Breast epithelium (tissue), 4 donors: ENCODE data around the gene NEK8. TPM values are rescaled to one million over a fixed set of nuclear protein-coding genes. Genes with fewer than 3 reads are reported as not detected.

ENCODE experiments used
- DNase-seq, 2 donors: peaks; one replicate each; pipeline ENCODE4 v3.0.0-alpha.2; 2019; ENCODE audit warnings: low spot score in 2 of 2
- H3K27ac ChIP-seq, 2 donors: fragments of 200-600 bp; sonication (generic) in 1 of 2; one replicate each; pipeline ENCODE4 v1.5.1; 2016 to 2019; ENCODE audit warnings: mild to moderate bottlenecking in 1 of 2
- H3K27me3 ChIP-seq, 2 donors: fragments of 200-600 bp; sonication (generic) in 1 of 2; one replicate each; pipeline versions ENCODE4 v1.5.1 to v1.6.0; 2017 to 2019; ENCODE audit warnings: control low read depth in 1 of 2, mild to moderate bottlenecking in 1 of 2
- H3K36me3 ChIP-seq: fragments of 200-600 bp; one replicate; pipeline ENCODE4 v1.5.1; 2019
- H3K4me1 ChIP-seq, 2 donors: fragments of 200-600 bp; sonication (generic); one replicate each; pipeline ENCODE4 v1.5.1; 2016 to 2019; ENCODE audit warnings: control low read depth in 1 of 2
- H3K4me3 ChIP-seq, 3 donors: fragments of 200-600 bp; sonication (generic); 1 replicate in 2 of 3; 2 replicates in 1 of 3; pipeline ENCODE4 v1.5.1; 2016 to 2019; ENCODE audit warnings: mild to moderate bottlenecking in 3 of 3, moderate library complexity in 2 of 3
- H3K9me3 ChIP-seq, 2 donors: fragments of 200-600 bp; sonication (generic) in 1 of 2; one replicate each; pipeline ENCODE4 v1.5.1; 2016 to 2019; ENCODE audit warnings: control low read depth in 1 of 2
- POLR2A ChIP-seq: fragments of 450-650 bp; IDR thresholded peaks from one replicate; pipeline ENCODE4 v1.6.1; 2016; ENCODE audit warnings: antibody characterized with exemption, mild to moderate bottlenecking, moderate library complexity
- POLR2AphosphoS5 ChIP-seq, 3 donors: sonication (generic); formaldehyde crosslinking; IDR thresholded peaks; one replicate each; pipeline ENCODE4 v1.6.1; 2017; ENCODE audit warnings: antibody characterized with exemption in 3 of 3
- intact Hi-C: fragments of 100-400 bp; cut with DNase I; formaldehyde crosslinking; loops from one replicate; pipeline ENCODE4 v1.15.1; 2023; ENCODE audit warnings: low total_unique reads
- total RNA-seq, 3 donors: library from RNA; depleted of rRNA; stranded (reverse); fragments of >200 nt; gene quantifications; one replicate each; pipeline ENCODE4 v1.1.0, GENCODE V29; 2016
- TF ChIP-seq, protein P1 (sequence below), 3 donors: fragments of 450-650 bp; IDR thresholded peaks; one replicate each; pipeline ENCODE4 v1.5.1; 2016 to 2017; ENCODE audit warnings: antibody characterized with exemption in 3 of 3, mild to moderate bottlenecking in 3 of 3, moderate library complexity in 3 of 3

Gene NEK8
- total RNA-seq, 3 donors from 2014 or later: 2.9 to 5.3 (median 2.9) TPM

DNA sequence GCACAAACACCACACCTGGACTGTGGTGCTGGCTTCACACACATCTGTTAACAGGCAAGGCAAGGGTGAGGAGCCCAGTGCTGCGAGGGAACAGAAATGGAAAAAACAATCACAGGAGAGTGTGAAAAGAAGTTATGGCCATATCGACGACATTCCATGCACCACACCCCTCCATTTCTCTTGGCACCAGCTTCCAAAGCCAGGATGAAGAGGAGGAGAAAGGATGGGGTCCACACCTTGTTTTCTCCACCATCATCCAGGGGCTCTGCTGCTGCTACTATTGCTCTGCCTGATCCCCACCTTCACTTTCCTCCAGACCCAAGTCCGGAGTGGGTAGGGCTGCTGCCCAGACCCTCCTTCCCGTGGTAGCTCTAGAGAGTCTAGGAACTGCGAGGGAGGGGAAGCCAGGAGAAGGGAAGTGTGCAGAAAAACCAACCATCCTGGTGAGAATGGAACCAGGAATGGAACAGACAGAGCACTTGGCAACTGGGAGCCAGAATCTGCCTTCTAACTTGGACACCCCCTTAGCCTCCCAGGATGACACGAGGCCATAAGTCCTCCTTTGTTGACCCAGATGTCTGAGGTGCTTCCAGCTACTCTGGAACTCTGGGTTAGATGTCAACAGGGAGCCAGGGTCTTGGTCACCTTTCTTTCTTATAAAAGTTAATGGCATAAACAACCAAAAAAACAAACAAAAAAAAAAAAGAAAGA is 15.7 kb upstream of the NEK8 start:
- TF ChIP-seq, protein P1, sequence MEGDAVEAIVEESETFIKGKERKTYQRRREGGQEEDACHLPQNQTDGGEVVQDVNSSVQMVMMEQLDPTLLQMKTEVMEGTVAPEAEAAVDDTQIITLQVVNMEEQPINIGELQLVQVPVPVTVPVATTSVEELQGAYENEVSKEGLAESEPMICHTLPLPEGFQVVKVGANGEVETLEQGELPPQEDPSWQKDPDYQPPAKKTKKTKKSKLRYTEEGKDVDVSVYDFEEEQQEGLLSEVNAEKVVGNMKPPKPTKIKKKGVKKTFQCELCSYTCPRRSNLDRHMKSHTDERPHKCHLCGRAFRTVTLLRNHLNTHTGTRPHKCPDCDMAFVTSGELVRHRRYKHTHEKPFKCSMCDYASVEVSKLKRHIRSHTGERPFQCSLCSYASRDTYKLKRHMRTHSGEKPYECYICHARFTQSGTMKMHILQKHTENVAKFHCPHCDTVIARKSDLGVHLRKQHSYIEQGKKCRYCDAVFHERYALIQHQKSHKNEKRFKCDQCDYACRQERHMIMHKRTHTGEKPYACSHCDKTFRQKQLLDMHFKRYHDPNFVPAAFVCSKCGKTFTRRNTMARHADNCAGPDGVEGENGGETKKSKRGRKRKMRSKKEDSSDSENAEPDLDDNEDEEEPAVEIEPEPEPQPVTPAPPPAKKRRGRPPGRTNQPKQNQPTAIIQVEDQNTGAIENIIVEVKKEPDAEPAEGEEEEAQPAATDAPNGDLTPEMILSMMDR (IDR thresholded peaks at IDR 0.05): no peak
- TF ChIP-seq POLR2A: no peak
- no peak for TF ChIP-seq POLR2AphosphoS5 (IDR thresholded peaks at IDR 0.05)
- Histone ChIP-seq H3K4me1 (peaks cover 0 to 10% of the 10 kb centered on the region in 2 donors), H3K27ac (no peak overlapping the region), H3K36me3 (no peaks in the 10 kb centered on the region), H3K27me3 (no peaks in the 10 kb centered on the region), H3K4me3 (no peak overlapping the region), H3K9me3 (no peaks in the 10 kb centered on the region)
- DNase-seq: no peak
- intact Hi-C loops: no loop called here

DNA sequence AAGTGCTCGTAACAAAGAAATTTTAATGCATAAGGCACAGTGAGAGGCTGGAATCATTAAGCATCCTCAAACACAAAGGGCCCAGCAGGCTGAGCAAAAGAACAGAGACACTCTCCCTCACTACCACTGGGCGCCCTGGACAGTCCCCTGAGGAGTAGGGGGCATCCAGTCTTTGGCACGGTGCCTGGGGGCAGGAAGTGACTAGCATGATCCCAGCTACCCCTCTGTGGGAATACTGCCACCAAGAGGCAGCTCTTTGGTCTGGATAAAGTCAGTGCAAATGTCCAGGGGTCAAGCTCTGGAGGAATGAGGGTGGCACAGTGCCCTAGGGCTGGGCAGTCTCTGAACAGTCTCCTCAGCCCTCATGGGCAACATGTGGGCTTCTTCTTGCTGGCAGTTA is 14.3 kb upstream of the NEK8 start:
- TF ChIP-seq POLR2A (no peak), POLR2AphosphoS5 (IDR thresholded peaks at IDR 0.05) (no peak)
- TF ChIP-seq, protein P1 (IDR thresholded peaks at IDR 0.05): no peak
- Histone ChIP-seq H3K9me3 (no peaks in the 10 kb centered on the region), H3K36me3 (no peaks in the 10 kb centered on the region), H3K27me3 (no peaks in the 10 kb centered on the region), H3K4me1 (peaks cover 0 to 16% of the 10 kb centered on the region in 2 donors), H3K27ac (no peak overlapping the region), H3K4me3 (no peak overlapping the region)
- no peak for DNase-seq
- intact Hi-C loops: no loop called here

DNA sequence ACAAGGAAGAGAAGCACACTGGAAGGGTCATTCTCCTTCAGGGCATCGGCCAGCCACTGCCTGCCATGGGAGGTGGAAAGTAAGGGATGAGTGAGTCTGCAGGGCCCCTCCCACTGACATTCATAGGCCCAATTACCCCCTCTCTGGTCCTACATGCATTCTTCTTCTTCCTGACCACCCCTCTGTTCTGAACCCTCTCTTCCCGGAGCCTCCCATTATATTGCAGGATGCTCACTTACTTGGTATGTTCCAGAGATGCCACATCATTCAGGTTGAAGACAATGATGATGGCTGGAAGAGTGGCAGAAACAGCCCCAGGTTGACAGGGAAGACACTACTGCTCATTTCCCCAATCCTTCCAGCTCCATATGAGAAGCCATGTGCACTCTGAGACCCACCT is 13.4 kb upstream of the NEK8 start:
- no peaks in the 10 kb centered on the region for H3K9me3 ChIP-seq
- intact Hi-C loops: no loop called here
- H3K4me1 ChIP-seq: peaks cover 0 to 16% of the 10 kb centered on the region in 2 donors

DNA sequence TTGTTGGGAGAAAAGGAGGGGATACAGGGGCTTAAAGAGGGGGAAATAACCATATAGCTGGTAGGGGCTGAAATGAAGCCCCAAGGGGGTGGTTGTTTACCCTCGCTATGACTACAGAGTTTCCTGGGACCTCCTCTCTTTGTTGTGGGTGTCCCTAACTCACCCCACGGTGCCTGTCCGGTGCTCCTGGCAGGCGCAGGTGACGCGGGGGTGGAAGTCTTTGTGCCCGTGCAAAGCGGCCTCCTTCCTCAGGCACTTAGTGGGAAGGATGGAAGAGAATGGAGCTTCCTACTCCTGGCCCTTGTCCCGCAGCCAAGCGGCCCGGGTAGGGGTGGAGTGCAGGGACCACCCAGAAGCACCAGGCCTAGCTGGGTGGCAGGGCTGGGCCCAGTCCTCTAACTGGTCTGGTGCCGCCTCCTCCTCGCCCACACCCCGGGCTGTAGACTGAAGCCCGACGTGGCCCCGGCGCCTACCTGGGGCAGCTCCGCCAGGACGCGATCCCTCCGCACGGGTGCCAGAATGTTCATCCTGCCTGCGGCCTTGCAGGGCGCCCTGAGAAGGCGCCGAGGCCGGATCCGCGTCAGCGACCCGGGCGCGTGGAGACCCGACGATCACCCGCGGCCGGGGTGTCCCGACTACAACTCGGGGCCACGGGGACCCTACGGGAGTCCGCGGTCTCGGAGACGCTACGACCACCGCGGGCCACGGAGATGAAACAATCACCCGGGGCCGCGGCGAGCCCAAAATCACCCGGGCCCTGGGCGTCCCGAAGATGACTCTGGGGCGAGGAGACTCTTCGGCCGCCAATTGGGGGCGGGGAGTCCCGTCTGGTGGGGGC is 11.6 kb upstream of the NEK8 start:
- Histone ChIP-seq H3K27ac (peak overlapping the region; percentile 95 to 98), H3K4me3 (peak overlapping the region; percentile 72 to 97 (median 93)), H3K36me3 (no peaks in the 10 kb centered on the region), H3K27me3 (no peaks in the 10 kb centered on the region), H3K9me3 (no peaks in the 10 kb centered on the region), H3K4me1 (peaks cover 0 to 27% of the 10 kb centered on the region in 2 donors)
- intact Hi-C loops: no loop called here
- no peak for DNase-seq
- TF ChIP-seq POLR2AphosphoS5 (IDR thresholded peaks at IDR 0.05): peak in 1 of 3 donors; percentile 4
- TF ChIP-seq POLR2A: no peak

More for the DNA sequence above, 13.4 kb upstream of the NEK8 start:
- no peak for TF ChIP-seq POLR2AphosphoS5 (IDR thresholded peaks at IDR 0.05)
- TF ChIP-seq, protein P1 (IDR thresholded peaks at IDR 0.05): no peak
- Histone ChIP-seq H3K27me3 (no peaks in the 10 kb centered on the region), H3K4me3 (no peak overlapping the region), H3K36me3 (no peaks in the 10 kb centered on the region), H3K27ac (no peak overlapping the region)
- DNase-seq: no peak

DNA sequence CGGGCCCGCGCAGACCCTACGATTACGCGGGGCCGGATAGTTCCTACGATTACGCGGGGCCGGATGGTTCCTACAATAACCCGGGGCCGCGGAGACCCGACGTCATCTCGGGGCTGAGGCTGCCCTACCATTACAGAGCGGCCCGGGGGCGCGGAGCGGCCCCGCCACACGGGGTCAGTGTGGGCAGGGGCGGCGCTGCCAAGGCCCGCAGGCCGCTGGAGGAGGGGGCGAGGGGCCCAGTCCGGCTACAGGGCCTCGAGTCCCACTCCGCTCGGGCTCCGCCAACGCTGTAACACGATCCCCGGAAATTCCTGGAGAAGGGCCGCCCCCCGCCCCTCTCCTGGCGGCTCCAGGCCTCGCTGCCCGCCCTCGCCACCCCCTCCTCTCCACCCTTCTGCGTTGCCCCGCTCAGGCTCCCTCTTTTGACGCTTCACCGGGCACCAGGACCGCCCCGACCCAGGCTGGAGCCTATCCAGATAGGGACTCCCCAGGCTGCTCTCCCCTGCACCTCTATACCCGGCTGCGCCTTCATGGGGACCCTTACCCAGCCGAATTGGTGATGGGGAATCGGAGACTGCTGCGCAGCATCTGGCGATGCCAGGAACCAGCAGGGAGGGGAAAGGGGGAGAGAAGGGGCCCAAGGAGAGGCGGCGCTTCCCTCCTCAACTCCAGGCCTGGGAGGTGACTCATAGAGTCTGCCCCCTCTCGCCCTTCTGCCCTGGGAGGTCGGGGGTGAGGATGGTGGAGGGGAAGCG is 10.8 kb upstream of the NEK8 start, which contains the start of gene RAB34:
Gene RAB34 (minus strand): TSS at position 291 of the 755 bp plus-strand sequence. CDS start 602 bp downstream, outside the sequence.
- Histone ChIP-seq H3K4me3 (peak within 1 kb of the TSS; percentile 72 to 97 (median 93)), H3K36me3 (no peaks in the 10 kb centered on the region), H3K9me3 (no peaks in the 10 kb centered on the region), H3K27ac (peak within 1 kb of the TSS; percentile 95 to 98), H3K27me3 (no peaks in the 10 kb centered on the region), H3K4me1 (peaks cover 0 to 27% of the 10 kb centered on the region in 2 donors)
- peak; percentile 66 to 76 for DNase-seq
- TF ChIP-seq POLR2A (no peak), POLR2AphosphoS5 (IDR thresholded peaks at IDR 0.05) (peak; percentile 54 to 65 (median 61))
- TF ChIP-seq, protein P1 (IDR thresholded peaks at IDR 0.05): no peak
- intact Hi-C loops: no loop called here
